AG09309 (cell line): ENCODE results near the gene CHRNB1.

Experiments
- DNase-seq: peaks from one replicate; pipeline ENCODE4 v3.0.0-alpha.2; 2010; ENCODE audit warnings: low read depth
- H3K4me3 ChIP-seq: 2 replicates; pipeline ENCODE4 v1.5.1; 2011; ENCODE audit warnings: mild to moderate bottlenecking, low read depth, low read length, moderate library complexity; ENCODE audit not compliant: control insufficient read depth
- CTCF ChIP-seq: IDR thresholded peaks from 2 replicates; pipeline ENCODE4 v1.5.1; 2011; ENCODE audit warnings: mild to moderate bottlenecking, low read depth, low read length, inconsistent platforms; ENCODE audit not compliant: insufficient read depth, control insufficient read depth; ENCODE audit errors: missing control alignments

Gene CHRNB1

GRCh38 chr17:7407485-7408251 lies 37.2 kb upstream of the CHRNB1 start, which contains the start of gene NLGN2:
NLGN2 (plus strand) TSS chr17:7407845; CDS start chr17:7408256, 411 bp downstream.
- DNase-seq = no peak
- H3K4me3 ChIP-seq = no peak within 1 kb of the TSS; the same call in 1 of the 2 replicates
- TF ChIP-seq CTCF = no peak

GRCh38 chr17:7408252-7408727 lies 36.6 kb upstream of the CHRNB1 start:
- no peak for TF ChIP-seq CTCF
- DNase-seq = no peak
- H3K4me3 ChIP-seq = no peak overlapping the region

- DNase-seq = no peak
- TF ChIP-seq CTCF = no peak
These were observed 36.0 kb upstream of the CHRNB1 start for GRCh38 chr17:7408863-7409262.

GRCh38 chr17:7409716-7410115 lies 35.1 kb upstream of the CHRNB1 start:
- TF ChIP-seq CTCF = no peak
- no peak overlapping the region for H3K4me3 ChIP-seq
- no peak for DNase-seq

More at GRCh38 chr17:7408863-7409262, 36.0 kb upstream of the CHRNB1 start:
- H3K4me3 ChIP-seq = no peak overlapping the region

GRCh38 chr17:7410634-7411426 lies 34.0 kb upstream of the CHRNB1 start:
- no peak overlapping the region for H3K4me3 ChIP-seq
- DNase-seq = no peak
- TF ChIP-seq CTCF = no peak

- no peak for TF ChIP-seq CTCF
- no peak overlapping the region for H3K4me3 ChIP-seq
- DNase-seq = no peak
These were observed 33.5 kb upstream of the CHRNB1 start for GRCh38 chr17:7411427-7411750.
